Prostate gland (tissue), 2 donors: Measurements from ENCODE around the gene CD2AP.
"Not testable (repeated sequence)": the region's sequence is repeated elsewhere in the genome, so short reads cannot be mapped to it uniquely, and the experiment has no call there.

Experiments
- POLR2A ChIP-seq: fragments of 450-650 bp; IDR thresholded peaks from one replicate; pipeline ENCODE4 v1.6.1; 2016; ENCODE audit warnings: antibody characterized with exemption, mild to moderate bottlenecking
- TF ChIP-seq, protein P1 (sequence below), 4 experiments: fragments of 200-600 bp in 2 of 4; fragments of 450-650 bp in 2 of 4; sonication (generic) in 2 of 4; IDR thresholded peaks; 1 replicate in 3 of 4; 2 replicates in 1 of 4; pipeline ENCODE4 v1.5.1; 2016 to 2019; ENCODE audit warnings: antibody characterized with exemption in 4 of 4, mild to moderate bottlenecking in 2 of 4, moderate library complexity in 2 of 4

DNA sequence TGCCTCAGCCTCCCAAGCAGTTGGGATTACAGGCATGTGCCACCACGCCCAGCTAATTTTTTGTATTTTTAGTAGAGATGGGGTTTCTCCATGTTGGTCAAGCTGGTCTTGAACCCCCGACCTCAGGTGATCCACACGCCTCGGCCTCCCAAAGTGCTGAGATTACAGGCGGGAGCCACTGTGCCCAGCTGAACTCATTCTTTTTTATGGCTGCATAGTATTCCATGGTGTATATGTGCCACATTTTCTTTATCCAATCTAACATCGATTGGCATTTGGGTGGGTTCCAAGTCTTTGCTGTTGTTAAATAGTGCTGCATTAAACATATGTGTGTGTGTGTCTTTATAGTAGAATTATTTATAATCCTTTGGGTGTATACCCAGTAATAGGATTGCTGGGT lies 78.9 kb downstream of the CD2AP start:
- TF ChIP-seq, protein P1, sequence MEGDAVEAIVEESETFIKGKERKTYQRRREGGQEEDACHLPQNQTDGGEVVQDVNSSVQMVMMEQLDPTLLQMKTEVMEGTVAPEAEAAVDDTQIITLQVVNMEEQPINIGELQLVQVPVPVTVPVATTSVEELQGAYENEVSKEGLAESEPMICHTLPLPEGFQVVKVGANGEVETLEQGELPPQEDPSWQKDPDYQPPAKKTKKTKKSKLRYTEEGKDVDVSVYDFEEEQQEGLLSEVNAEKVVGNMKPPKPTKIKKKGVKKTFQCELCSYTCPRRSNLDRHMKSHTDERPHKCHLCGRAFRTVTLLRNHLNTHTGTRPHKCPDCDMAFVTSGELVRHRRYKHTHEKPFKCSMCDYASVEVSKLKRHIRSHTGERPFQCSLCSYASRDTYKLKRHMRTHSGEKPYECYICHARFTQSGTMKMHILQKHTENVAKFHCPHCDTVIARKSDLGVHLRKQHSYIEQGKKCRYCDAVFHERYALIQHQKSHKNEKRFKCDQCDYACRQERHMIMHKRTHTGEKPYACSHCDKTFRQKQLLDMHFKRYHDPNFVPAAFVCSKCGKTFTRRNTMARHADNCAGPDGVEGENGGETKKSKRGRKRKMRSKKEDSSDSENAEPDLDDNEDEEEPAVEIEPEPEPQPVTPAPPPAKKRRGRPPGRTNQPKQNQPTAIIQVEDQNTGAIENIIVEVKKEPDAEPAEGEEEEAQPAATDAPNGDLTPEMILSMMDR (IDR thresholded peaks at IDR 0.05) = not testable (repeated sequence)
- not testable (repeated sequence) for TF ChIP-seq POLR2A
